ENCODE results near the gene DHX30.
"Not testable (repeated sequence)": the region's sequence is repeated elsewhere in the genome, so short reads cannot be mapped to it uniquely, and the experiment has no call there.

DHX30 gene

DNA sequence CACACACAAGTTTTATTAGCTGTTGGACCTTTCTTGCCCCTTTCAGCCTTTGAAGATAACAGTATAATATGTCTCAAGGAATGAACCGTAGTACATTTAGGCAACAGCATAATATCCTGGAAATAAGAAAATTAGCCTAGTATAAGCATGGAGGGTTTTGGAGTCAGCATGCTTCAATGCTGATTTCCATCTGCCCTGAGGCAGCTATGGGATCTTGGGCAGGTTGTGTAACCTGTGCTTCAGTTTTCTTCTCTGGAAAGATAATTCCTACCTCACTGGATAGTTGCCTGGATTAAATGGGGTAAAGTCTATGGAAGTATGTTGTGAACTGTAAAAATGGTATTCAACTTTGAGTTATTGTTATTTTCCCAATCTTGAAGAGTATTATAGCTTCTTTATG, 1.6 kb downstream of the DHX30 start:
- no peak for DNase-seq

DNA sequence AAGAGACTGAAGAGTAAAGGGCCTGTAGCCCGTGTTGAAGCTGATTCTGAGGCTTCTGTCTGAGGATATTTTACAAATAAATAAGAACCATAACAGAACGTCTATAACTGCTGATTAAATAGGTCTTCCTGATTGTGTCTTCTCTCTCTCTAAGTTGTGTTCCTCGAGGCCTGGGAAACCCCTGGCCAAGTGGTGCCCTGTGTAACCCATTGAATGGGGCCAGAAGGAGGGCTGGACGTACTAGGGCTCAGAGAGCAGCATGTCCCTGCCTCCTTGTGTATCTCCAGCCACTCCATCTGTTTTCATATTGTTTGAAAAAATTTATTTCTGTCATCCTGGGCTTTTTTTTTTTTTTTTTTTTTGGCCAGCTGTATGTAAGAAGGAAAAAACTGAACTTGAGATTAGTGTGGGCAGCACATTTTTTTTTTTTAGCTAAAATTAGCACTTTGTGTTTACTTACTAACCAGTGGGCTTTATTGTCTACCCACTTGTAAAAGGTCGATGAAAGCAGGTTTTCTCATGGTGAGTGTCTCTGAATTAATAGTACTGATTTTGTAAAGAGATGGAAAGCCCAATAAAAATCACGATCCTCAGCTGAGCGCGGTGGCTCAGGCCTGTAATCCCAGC, 10.7 kb downstream of the DHX30 start:
- no peak for DNase-seq

DNA sequence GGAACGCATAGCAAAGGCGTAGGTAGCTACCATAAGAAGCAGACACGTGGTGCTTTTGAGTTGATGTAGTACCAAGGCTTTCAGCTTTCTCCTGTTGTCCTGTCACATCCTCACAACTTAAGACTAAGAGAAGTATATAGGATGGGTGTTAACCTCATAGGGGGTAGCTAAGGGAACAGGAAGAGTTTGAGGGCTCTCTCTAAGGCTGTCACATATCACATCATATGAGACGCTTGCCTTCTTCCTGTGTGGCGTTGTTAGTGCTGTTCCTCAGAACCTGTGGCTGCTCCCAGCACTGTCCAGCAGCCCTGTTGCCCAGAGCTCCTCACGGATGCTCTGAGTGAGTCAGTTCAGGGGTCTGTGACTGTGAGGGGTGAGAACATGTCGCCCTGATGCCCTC, 14.7 kb downstream of the DHX30 start:
- no peak for DNase-seq

DNA sequence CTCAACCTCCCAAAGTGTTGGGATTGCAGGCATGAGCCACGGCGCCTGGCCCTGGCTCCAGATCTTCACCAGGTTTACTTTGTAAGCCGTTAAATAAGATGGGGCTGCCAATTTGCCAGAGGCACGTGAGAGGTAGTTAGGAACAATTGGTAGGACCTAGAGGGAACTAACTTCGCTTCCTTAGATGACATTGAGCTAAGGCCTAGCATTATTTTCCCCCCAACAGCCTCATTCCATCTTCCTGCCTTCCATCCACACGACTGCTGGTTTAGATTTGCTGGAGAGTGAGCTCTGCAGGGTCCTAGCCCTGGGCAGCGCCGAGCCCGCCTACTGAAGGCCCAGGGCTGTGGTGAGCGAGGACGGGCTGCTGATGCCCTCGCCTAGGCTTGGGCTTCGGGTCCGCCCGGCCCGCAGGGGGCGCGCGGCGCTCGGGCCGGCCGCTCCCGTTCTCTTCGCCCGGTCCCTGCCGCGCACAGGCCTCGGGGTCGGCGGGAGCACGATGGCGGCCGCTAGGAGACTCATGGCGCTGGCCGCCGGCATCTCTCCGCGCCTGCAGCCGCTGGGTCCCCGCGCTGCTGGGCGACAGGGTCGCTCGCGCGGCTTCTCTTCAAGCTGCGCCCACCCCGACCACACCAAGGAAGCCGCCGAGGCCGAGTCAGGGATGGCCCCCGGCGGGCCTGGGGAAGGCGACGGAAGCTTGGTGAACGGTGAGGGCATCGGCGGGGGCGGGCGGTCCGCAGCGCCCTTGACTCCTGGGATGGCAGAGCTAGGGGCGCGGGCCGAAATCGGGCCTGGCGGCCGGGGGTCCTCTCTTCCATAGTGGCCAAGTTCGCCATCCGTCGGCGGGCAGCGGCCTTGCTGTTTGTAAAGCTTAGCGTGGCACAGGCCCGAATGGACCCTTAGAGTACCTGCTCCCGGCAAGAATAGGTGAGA, 21.9 kb downstream of the DHX30 start:
- peak; percentile 78 for DNase-seq

DNA sequence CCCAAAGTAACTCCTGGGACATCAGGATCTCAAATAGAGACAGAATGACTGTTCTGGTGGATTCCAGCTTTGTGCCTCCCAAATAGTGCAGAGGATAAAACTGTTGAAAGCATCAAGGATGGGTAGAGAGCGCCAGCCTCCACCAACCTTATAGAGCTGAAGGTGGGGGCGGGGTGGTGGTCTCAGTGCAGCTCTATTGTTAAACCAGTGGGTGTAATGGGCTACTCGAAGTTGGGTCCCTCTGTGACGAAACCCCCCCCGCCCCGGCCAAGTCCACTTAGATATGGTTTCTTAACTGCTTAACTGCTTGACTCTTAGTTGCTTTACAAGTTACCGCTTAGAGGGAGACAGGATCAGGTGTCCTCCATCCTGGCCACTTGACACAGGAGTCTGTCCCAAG, 22.7 kb downstream of the DHX30 start:
- DNase-seq: no peak

DNA sequence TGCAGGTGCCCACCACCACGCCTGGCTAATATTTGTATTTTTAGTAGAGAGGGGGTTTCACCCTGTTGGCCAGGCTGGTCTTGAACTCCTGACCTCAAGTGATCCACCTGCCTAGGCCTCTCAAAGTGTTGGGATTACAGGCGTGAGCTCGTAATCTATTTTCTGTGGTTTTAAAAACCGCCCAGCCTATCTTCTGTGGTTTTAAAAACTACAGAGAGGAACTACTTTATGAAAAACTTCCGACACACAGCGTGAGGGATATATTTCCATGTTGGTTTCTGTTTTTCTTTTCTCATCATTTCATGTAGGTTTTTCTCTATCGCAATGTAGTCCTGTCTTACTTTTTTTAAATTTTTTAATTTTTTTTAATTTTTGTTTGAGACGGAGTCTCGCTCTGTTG, 26.5 kb downstream of the DHX30 start:
- DNase-seq: not testable (repeated sequence)

DNA sequence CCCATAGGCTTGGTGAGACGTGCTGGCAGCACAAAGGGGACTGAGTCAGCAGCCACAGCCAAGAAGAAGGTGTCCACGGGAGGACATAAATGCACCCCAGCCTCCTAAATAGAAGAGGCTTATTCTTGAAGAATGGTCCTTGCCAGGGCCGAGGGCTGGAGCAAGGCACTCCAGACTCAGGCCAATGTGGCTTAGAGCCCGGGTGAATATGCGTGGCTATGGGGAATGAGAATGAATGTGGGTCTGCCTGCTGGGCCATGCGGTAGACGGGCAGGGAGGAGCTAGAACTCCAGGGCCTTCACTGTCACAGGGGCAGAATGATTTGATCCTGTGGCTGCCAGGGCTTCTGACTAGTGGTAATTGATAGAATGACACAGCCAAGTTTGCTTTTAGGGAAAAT, 34.0 kb downstream of the DHX30 start:
- DNase-seq: no peak

DNA sequence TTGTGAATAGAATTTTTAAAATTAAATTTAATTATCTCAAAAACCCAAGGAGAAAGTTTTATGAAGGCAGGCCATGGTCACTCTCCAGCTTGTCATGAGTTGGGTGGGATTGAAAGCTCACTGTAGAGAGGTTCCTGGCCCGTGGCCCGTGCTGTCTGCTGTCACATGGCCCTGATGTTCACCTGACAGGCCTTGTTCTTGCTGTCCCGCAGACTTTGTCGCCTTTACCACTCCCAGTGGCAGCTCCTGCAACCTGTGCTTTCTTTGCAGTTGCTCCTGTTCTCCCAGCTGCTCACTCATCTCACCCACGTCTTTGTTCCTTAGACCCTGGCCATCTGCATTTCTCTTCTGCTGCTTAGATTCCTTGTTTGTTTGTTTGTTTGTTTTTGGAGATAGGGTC, 35.6 kb downstream of the DHX30 start:
- no peak for DNase-seq

DNA sequence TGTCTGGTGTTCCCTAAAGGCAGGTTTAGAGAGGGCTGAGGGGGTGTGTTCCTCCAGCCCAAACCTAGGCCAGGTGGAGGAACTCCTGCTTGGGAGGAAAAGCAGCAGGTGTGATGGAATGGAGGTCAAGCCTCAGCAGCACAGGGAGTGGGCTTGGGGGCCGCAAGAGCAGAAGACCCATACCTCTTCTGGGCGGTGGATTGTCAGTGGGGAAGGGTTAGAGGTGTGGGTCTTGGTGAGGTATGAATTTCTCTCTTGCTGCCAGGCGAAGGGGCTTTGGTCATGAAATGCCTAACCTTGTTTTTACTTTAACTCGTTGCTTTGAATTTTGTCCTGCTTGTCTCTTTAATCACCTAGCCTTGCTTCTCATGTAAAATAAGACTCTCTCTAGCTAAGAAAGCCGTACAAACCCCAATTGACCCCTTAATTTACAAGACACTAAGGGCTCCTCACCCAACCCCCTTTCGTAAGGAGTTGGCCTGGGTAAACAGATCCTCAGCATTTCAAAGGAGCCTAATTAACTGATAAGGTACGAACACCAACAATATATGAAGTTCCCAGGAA, 38.9 kb downstream of the DHX30 start:
- no peak for DNase-seq

DNA sequence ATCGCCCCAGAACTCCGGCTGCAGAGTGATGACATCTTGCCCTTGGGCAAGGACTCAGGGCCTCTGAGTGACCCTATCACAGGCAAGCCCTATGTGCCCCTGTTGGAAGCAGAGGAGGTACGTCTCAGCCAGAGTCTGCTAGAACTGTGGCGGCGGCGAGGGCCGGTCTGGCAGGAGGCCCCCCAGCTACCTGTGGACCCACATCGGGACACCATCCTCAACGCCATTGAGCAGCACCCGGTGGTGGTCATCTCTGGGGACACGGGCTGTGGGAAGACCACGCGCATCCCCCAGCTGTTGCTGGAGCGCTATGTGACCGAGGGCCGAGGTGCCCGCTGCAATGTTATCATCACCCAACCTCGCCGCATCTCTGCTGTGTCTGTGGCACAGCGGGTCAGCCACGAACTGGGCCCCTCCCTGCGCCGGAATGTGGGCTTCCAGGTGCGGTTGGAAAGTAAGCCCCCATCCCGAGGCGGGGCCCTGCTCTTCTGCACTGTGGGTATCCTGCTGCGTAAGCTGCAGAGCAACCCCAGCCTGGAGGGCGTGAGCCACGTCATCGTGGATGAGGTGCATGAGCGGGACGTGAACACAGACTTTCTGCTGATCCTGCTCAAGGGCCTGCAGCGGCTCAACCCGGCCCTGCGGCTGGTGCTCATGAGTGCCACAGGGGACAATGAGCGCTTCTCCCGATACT, 43.4 kb downstream of the DHX30 start:
- DNase-seq: no peak

DNA sequence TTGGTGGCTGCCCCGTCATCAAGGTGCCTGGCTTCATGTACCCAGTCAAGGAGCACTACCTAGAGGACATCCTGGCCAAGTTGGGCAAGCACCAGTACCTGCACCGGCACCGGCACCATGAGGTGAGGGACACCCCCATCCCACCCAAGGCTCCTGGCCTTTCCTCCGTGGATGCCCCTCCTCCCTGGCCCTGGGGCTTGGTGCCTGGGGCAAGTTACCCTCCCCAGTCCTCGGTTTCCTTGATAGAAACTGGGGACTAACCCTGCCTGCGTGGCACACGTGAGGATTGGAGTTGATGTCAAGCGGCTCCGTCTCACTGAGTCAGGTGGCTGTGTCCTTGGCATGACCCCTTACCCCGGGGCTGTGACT, 43.9 kb downstream of the DHX30 start:
- no peak for DNase-seq

DNA sequence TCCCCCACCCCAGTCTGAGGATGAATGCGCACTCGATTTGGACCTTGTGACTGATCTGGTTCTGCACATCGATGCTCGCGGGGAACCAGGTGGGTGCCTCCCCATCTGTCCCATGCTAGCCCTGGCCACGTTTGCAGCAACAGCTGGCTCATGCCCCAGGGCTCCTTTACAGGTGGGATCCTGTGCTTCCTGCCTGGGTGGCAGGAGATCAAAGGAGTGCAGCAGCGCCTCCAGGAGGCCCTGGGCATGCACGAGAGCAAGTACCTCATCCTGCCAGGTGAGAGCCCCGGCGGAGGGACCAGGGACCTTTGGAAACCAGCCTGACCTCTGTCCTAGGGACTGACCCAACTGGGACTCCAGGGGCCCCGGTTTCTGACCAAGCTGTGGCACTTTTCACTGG, 44.3 kb downstream of the DHX30 start:
- DNase-seq: no peak

DNA sequence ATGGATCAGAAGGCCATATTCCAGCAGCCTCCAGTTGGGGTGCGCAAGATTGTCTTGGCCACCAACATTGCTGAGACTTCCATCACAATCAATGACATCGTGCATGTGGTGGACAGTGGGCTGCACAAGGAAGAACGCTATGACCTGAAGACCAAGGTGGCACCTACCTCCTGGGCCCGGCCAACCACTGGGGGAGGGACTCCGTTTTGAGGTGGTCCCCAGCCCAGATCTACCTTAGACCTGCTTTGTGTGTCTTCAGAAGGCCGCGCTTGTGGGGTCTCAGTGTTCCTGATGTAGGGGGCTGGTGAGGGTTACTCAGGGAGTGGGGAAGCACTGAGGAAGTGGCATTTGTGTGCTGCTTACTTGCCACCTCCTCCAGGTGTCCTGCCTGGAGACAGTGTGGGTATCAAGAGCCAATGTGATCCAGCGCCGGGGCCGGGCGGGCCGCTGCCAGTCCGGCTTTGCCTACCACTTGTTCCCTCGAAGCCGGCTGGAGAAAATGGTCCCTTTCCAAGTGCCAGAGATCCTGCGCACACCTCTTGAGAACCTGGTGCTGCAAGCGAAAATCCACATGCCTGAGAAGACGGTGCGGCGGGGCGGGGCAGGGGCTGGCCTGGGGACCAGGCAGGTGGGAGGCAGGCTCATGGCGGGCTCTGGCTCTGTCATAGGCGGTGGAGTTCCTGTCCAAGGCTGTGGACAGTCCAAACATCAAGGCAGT, 45.0 kb downstream of the DHX30 start:
- DNase-seq: no peak

DNA sequence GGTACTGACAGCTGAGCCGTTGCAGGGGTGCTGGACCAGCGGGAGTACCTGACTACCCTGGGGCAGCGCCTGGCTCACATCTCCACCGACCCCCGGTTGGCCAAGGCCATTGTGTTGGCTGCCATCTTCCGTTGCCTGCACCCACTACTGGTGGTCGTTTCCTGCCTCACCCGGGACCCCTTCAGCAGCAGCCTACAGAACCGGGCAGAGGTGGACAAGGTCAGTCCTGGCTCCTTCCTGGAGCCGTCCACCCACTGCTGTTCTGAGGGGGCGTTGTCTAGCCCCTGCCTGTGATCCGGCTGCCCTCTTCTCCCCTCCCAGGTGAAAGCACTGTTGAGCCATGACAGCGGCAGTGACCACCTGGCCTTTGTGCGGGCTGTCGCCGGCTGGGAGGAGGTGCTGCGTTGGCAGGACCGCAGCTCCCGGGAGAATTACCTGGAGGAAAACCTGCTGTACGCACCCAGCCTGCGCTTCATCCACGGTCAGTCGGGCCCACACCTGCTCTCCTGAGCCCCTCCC, 45.7 kb downstream of the DHX30 start:
- DNase-seq: no peak

DNA sequence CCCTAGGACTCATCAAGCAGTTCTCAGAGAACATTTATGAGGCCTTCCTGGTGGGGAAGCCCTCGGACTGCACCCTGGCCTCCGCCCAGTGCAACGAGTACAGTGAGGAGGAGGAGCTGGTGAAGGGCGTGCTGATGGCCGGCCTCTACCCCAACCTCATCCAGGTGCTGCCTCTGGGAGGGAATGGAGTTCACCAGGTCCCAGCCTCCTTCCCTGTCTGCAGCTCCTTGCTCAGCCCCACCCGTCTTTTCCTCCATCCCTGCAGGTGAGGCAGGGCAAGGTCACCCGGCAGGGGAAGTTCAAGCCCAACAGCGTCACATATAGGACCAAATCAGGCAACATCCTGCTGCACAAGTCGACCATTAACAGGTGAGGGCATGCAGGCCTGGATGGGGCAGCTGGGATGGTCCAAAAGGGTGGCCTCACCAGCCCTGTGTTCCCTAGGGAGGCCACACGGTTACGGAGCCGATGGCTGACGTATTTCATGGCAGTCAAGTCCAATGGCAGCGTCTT, 46.3 kb downstream of the DHX30 start:
- DNase-seq: no peak

DNA sequence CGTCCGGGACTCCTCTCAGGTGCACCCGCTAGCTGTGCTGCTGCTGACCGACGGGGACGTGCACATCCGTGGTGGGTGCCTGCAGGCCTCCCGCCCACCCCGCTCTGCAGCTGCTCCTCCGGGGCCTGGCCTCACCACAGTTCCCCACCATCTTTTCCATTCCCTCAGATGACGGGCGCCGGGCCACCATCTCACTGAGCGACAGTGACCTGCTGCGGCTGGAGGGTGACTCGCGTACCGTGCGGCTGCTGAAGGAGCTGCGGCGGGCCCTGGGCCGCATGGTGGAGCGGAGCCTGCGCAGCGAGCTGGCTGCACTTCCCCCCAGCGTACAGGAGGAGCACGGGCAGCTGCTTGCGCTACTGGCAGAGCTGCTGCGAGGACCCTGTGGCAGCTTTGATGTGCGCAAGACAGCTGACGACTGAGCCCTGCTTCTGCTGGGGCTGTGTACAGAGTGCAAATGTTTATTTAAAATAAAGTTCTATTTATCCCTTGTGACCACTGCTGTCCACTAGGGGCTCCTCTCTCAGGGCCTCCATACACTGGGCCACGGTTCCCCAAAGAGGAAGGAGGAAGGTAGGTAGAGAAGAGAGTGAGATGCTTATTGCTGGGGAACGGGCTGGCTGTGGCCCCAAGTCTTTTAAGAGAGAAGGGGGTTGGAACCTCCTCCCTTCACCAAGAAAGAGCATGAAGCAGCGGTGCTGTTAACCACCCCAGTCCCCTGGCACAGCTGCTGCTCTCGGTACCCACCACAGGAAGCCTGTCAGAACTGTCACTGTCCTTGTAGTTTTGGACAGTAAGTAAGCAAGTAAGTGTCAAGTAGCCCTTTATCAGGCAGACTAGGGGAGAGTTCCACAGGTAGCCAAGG, 47.0 kb downstream of the DHX30 start:
- DNase-seq: no peak

DNA sequence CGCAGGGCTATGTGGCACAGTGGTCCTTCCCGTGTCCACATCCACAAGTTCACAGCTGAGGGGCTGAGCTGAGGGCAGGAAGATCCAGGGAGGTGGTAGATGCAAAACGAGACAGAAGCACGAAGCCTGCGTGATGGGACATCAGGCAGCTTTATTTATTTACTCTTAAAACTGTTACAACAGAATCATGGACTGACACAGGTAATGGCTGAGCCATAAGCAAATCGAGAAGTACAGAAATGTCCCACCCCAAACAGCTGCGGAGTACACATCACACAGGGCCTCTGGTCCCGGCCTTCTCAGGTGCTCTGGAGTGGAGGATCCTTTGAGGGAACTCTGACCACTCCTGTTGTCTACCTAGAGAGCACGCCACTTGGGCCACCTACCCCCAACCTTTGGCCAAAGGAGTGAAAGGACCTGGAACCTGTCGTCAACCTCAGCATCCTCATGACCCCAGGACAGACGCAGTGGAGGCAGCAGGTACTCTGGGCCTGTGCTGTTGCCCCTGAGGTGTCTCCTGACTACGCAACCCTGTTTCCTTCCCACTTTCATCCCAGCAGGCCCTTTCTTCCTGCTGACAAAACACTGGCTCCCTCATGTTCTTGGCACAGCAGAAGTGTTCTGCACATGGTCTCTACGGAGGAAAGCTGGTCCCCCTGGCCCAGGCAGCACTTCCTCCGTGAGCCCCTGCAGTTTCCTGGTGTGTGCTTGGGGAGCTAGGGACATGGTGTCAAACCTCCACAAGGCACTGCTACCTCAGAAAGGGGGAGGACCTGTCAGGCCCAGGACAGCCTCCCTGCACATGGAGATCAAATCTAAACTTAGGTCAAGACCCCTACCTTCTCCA, 47.8 kb downstream of the DHX30 start:
- DNase-seq: no peak

DNA sequence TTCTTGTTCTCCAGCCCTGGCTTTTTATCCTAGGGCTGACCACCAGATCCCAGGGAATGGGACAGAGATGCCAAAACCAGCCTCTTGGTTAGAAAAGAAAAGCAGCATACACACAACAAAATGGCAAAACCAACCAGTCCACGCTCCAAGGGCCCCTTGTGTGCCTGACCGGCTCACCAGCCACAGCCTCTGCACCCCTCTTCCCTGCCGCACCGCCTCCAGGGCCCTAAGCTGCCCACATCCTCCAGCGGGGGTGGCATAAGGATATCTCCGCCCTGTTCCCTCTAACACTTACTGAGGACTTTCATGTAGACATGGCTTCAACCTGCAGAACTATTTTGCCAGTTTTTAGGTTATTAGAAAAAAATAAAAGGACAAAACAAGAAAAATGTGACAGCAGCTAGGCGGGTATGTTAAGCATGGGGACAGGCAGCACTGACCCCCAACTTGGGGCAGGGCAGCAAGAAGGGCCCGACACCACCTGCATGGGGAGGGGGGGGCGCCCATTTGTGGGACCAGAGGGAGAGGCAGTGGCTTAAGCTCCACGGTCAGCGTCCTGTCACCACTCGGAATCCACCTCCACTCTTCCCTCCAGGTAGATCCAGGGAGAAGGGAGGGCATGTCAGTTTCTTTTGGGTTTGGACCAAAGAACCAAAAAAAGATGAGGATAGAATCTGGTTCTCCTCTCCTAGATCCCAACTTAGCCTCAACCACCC, 49.1 kb downstream of the DHX30 start:
- DNase-seq: no peak
